Astrocyte (in vitro differentiated cells and primary cell): ENCODE data around the gene TRPM3. TPM values are rescaled to one million over a fixed set of nuclear protein-coding genes. Genes with fewer than 3 reads are reported as not detected.

Experiments
- DNase-seq: peaks from one replicate; pipeline ENCODE4 v3.0.0-alpha.2; 2010; ENCODE audit warnings: low read depth
- FAIRE-seq: peaks from 2 replicates; lab custom pipeline; 2011; peaks lifted over from hg19 to GRCh38; lab: Jason Lieb, UNC
- H2AFZ ChIP-seq: 2 replicates; pipeline ENCODE4 v1.6.0; 2012; ENCODE audit warnings: low read depth, low read length, inconsistent platforms
- H3K27ac ChIP-seq: 2 replicates; pipeline ENCODE4 v1.5.1; 2011; ENCODE audit warnings: low read depth, low read length, inconsistent platforms
- H3K27me3 ChIP-seq: 2 replicates; pipeline ENCODE4 v1.6.0; 2011; ENCODE audit warnings: low read length, inconsistent platforms; ENCODE audit not compliant: insufficient read depth
- H3K36me3 ChIP-seq: 2 replicates; pipeline ENCODE4 v1.5.1; 2011; ENCODE audit warnings: low read length, inconsistent platforms; ENCODE audit not compliant: insufficient read depth
- H3K4me1 ChIP-seq: 2 replicates; pipeline ENCODE4 v1.5.1; 2011; ENCODE audit warnings: low read length, inconsistent platforms; ENCODE audit not compliant: insufficient read depth
- H3K4me2 ChIP-seq: 2 replicates; pipeline ENCODE4 v1.6.0; 2012; ENCODE audit warnings: low read length, inconsistent platforms
- H3K4me3 ChIP-seq: 2 replicates; pipeline ENCODE4 v1.5.1; 2011; ENCODE audit warnings: low read depth, mild to moderate bottlenecking, low read length, inconsistent platforms; ENCODE audit not compliant: insufficient read depth
- H3K79me2 ChIP-seq: 2 replicates; pipeline ENCODE4 v1.6.0; 2012; ENCODE audit warnings: mild to moderate bottlenecking, low read length, inconsistent platforms; ENCODE audit not compliant: insufficient read depth
- H3K9ac ChIP-seq: 2 replicates; pipeline ENCODE4 v1.6.0; 2012; ENCODE audit warnings: mild to moderate bottlenecking, low read length, inconsistent platforms
- H3K9me3 ChIP-seq: 2 replicates; pipeline ENCODE4 v1.5.1; 2012; ENCODE audit warnings: low read depth, mild to moderate bottlenecking, low read length, inconsistent platforms; ENCODE audit not compliant: insufficient read depth
- H4K20me1 ChIP-seq: 2 replicates; pipeline ENCODE4 v1.6.0; 2012; ENCODE audit warnings: low read length, inconsistent platforms; ENCODE audit not compliant: insufficient read depth
- H3K27ac Mint-ChIP-seq: one replicate; pipeline ENCODE4 v1.8.0; 2021; ENCODE audit warnings: mild to moderate bottlenecking, mixed read lengths; ENCODE audit not compliant: unreplicated experiment
- H3K27me3 Mint-ChIP-seq: one replicate; pipeline ENCODE4 v1.8.0; 2021; ENCODE audit warnings: low read depth, mixed read lengths; ENCODE audit not compliant: unreplicated experiment
- H3K36me3 Mint-ChIP-seq: one replicate; pipeline ENCODE4 v1.8.0; 2021; ENCODE audit warnings: low read depth, mixed read lengths; ENCODE audit not compliant: unreplicated experiment
- H3K4me1 Mint-ChIP-seq: one replicate; pipeline ENCODE4 v1.8.0; 2021; ENCODE audit warnings: low read depth, mixed read lengths; ENCODE audit not compliant: unreplicated experiment
- H3K4me3 Mint-ChIP-seq: one replicate; pipeline ENCODE4 v1.8.0; 2021; ENCODE audit warnings: mild to moderate bottlenecking, moderate library complexity, mixed read lengths; ENCODE audit not compliant: unreplicated experiment
- H3K9me3 Mint-ChIP-seq: one replicate; pipeline ENCODE4 v1.8.0; 2021; ENCODE audit warnings: mild to moderate bottlenecking, mixed read lengths; ENCODE audit not compliant: unreplicated experiment
- CTCF ChIP-seq: IDR thresholded peaks from 2 replicates; pipeline ENCODE4 v1.5.1; 2011; ENCODE audit warnings: low read depth, mild to moderate bottlenecking, inconsistent platforms, low read length, moderate library complexity; ENCODE audit not compliant: insufficient read depth
- EZH2 ChIP-seq: IDR thresholded peaks from 2 replicates; pipeline ENCODE4 v1.6.1; 2012; ENCODE audit warnings: mild to moderate bottlenecking, low read length, inconsistent platforms; ENCODE audit not compliant: insufficient read depth
- total RNA-seq: library from RNA; stranded (reverse); gene quantifications from 2 replicates; pipeline ENCODE4 v1.2.1, GENCODE V29; 2021

Gene TRPM3
- total RNA-seq, 1 donor from 2014 or later = 0.14 TPM

DNA sequence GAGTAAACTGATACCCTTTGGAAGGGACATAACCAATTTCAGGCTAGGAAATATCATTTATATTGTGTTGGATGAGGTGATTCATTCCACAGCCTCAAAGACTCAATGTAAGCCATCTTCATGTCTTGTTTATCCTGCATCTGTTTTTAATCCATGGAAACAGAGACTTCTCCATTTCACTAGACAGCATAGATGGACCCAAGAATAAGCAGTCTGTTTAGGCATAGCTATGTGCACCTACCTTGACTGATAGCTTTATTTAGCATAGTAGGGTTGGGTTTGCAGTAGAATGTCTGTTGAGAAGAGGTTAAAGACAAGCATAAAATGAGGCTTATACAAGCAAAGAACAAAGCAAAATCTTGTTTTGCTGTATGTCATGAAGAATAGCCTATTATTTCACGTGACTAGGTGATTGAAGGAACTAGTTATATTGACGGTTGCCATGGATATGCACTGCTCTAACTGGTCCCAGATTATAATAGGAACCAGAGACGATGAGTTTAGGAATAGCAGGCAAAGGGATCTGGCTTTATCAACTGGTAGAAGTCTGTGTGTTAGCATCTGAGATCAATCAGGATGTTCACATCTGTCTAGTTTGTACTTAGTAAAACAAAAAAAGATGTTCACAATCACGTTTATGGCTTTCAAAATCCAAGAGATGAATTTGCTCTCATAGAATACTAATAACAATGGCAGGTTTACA is 552.2 kb downstream of the TRPM3 start:
- Mint-ChIP-seq H3K27ac (no peak overlapping the region), H3K4me3 (no peak overlapping the region), H3K4me1 (peaks cover 10% of the 10 kb centered on the region), H3K36me3 (no peaks in the 10 kb centered on the region), H3K27me3 (no peaks in the 10 kb centered on the region), H3K9me3 (no peaks in the 10 kb centered on the region)
- H3K36me3 ChIP-seq = no peaks in the 10 kb centered on the region
- TF ChIP-seq EZH2 (no peak), CTCF (no peak)
- no peaks in the 10 kb centered on the region for H3K9me3 ChIP-seq
- H3K27me3 ChIP-seq = no peaks in the 10 kb centered on the region
- DNase-seq (no peak), FAIRE-seq (peak; percentile 54)
- H3K9ac ChIP-seq = no peak overlapping the region
- H3K4me1 ChIP-seq = peaks cover 6% of the 10 kb centered on the region
- no peak overlapping the region for H3K4me2 ChIP-seq
- H3K4me3 ChIP-seq = no peak overlapping the region
- H3K79me2 ChIP-seq = no peaks in the 10 kb centered on the region
- no peaks in the 10 kb centered on the region for H4K20me1 ChIP-seq
- H2AFZ ChIP-seq = no peak overlapping the region
- H3K27ac ChIP-seq = no peak overlapping the region

GRCh38 chr9:70567511-70567910 is 553.9 kb downstream of the TRPM3 start:
- Mint-ChIP-seq H3K27me3 (no peaks in the 10 kb centered on the region), H3K36me3 (no peaks in the 10 kb centered on the region), H3K4me3 (no peak overlapping the region), H3K9me3 (no peaks in the 10 kb centered on the region), H3K27ac (no peak overlapping the region), H3K4me1 (peaks cover 17% of the 10 kb centered on the region)
- FAIRE-seq = no peak
- peaks cover 14% of the 10 kb centered on the region for H3K4me1 ChIP-seq
- H3K27ac ChIP-seq = no peak overlapping the region
- no peaks in the 10 kb centered on the region for H3K36me3 ChIP-seq
- no peak overlapping the region for H3K4me2 ChIP-seq
- H3K9me3 ChIP-seq = no peaks in the 10 kb centered on the region
- H2AFZ ChIP-seq = no peak overlapping the region
- H3K27me3 ChIP-seq = no peaks in the 10 kb centered on the region
- TF ChIP-seq EZH2 (no peak), CTCF (no peak)
- H4K20me1 ChIP-seq = no peaks in the 10 kb centered on the region
- no peak overlapping the region for H3K4me3 ChIP-seq
- H3K79me2 ChIP-seq = no peaks in the 10 kb centered on the region
- no peak overlapping the region for H3K9ac ChIP-seq
- DNase-seq = no peak

- H3K9me3 ChIP-seq = no peaks in the 10 kb centered on the region
- FAIRE-seq (no peak), DNase-seq (no peak)
- H3K36me3 ChIP-seq = no peaks in the 10 kb centered on the region
- no peaks in the 10 kb centered on the region for H3K27me3 ChIP-seq
- no peak overlapping the region for H3K4me3 ChIP-seq
- no peak overlapping the region for H3K27ac ChIP-seq
- TF ChIP-seq EZH2 (no peak), CTCF (no peak)
- no peaks in the 10 kb centered on the region for H4K20me1 ChIP-seq
- peaks cover 14% of the 10 kb centered on the region for H3K4me1 ChIP-seq
- H3K4me1 Mint-ChIP-seq = peaks cover 17% of the 10 kb centered on the region
- H3K9ac ChIP-seq = no peak overlapping the region
- H3K9me3 Mint-ChIP-seq = no peaks in the 10 kb centered on the region
- no peaks in the 10 kb centered on the region for H3K36me3 Mint-ChIP-seq
- no peak overlapping the region for H3K4me2 ChIP-seq
- H3K27ac Mint-ChIP-seq = no peak overlapping the region
- H3K27me3 Mint-ChIP-seq = no peaks in the 10 kb centered on the region
- no peaks in the 10 kb centered on the region for H3K79me2 ChIP-seq
- H3K4me3 Mint-ChIP-seq = no peak overlapping the region
- no peak overlapping the region for H2AFZ ChIP-seq
Measured at GRCh38 chr9:70566751-70567150, 554.7 kb downstream of the TRPM3 start.
